Measurements from ENCODE around the gene NFYC. TPM values are rescaled to one million over a fixed set of nuclear protein-coding genes. Genes with fewer than 3 reads are reported as not detected.

Gene NFYC
- polyA plus RNA-seq, 1 of the 3 experiments (the other 2 are of a cell fraction), result 72.4 TPM

DNA sequence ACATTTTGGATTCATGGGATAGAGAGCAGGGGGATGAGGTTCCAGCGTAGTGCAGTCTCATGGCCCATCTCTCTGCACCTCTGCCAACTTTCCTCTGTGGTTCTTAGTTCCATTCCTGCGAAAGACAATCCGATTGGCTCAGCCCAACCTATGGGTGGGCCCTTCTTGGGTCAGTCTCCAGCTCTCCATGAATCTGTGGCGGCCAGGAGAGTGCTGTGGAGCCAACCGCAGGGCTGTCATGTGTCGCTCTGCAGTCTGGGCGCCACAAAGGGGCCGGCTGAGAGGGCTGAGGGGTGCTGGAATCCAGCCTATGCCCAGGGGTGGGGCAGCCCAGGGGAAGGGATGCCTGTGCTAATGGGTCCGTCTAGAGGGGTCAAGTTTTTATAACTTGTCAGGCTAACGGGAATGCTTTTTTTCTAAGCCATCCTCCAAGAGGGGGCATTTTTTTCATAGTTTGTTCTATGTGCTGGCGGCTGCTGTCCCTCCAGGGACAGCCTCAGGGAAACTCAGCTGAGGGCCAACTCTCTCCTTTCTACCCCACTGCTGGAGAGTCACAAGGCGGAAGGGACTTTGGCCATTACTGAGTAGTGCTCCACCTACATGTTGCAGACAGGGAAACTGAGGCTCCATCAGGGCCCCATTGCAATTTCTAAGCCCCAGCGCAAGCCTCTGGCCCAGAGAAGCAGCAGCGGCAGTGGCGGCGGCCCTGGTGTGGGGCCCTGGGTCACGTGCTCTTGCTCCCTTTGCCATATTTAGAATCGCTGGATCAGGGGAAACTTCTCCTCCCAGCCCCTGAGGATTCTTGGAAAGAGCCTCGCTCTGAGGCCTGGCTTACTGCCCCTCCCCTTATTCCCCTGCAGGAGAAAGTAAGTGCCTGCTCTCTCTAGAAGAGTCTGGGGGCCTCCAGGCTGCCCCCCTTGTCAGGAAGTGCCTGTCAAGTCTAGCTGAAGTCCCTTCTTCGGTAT is 115.5 kb downstream of the NFYC start:
- Histone ChIP-seq H2AFZ (ENCODE audit: low read depth) (no peak overlapping the region), H3K4me2 (no peak overlapping the region)
- POLR2A ChIA-PET, result no interaction called here

GRCh38 chr1:40808002-40808401 is 116.5 kb downstream of the NFYC start:
- 87% methylated on average over 3 of the region's 3 CpGs for WGBS (ENCODE audit: low lambda C conversion rate)
- TF ChIP-seq IRF3 (IDR thresholded peaks at IDR 0.05; ENCODE audit: low read depth, low read length) (no peak), NRF1 (IDR thresholded peaks at IDR 0.05; ENCODE audit: low read depth, low read length) (no peak), YY1 (IDR thresholded peaks at IDR 0.05; ENCODE audit: low read depth) (no peak), RXRA (IDR thresholded peaks at IDR 0.05; ENCODE audit: borderline replicate concordance, low read depth) (no peak), ELF1 (IDR thresholded peaks at IDR 0.05) (no peak), RAD21 (IDR thresholded peaks at IDR 0.05; ENCODE audit: low read length) (no peak), GATA2 (CRISPR knock-in tag; IDR thresholded peaks at IDR 0.05) (no peak), TEAD4 (IDR thresholded peaks at IDR 0.05; ENCODE audit: borderline replicate concordance, insufficient read depth) (no peak), EZH2phosphoT487 (IDR thresholded peaks at IDR 0.05; ENCODE audit: borderline replicate concordance, low read depth) (no peak), JUND (IDR thresholded peaks at IDR 0.05) (no peak), FOXM1 (IDR thresholded peaks at IDR 0.05; ENCODE audit: low read depth) (no peak), RFX5 (IDR thresholded peaks at IDR 0.05; ENCODE audit: low read length) (no peak), MEF2A (IDR thresholded peaks at IDR 0.05; ENCODE audit: borderline replicate concordance, low read depth) (no peak), GABPA (IDR thresholded peaks at IDR 0.05; ENCODE audit: low read depth) (no peak), RCOR1 (IDR thresholded peaks at IDR 0.05; ENCODE audit: low read length) (no peak), CTCF (IDR thresholded peaks at IDR 0.05) (no peak), TCF12 (IDR thresholded peaks at IDR 0.05) (no peak), POLR2AphosphoS5 (IDR thresholded peaks at IDR 0.05; ENCODE audit: low read depth, low read length) (no peak)
- TF ChIP-seq, protein P1, sequence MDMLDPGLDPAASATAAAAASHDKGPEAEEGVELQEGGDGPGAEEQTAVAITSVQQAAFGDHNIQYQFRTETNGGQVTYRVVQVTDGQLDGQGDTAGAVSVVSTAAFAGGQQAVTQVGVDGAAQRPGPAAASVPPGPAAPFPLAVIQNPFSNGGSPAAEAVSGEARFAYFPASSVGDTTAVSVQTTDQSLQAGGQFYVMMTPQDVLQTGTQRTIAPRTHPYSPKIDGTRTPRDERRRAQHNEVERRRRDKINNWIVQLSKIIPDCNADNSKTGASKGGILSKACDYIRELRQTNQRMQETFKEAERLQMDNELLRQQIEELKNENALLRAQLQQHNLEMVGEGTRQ (IDR thresholded peaks at IDR 0.05; ENCODE audit: borderline replicate concordance, low read depth, low read length), result no peak
- Histone ChIP-seq H3K4me1 (ENCODE audit: control insufficient read depth in 1 of 2, insufficient read depth in 2 of 2, low read depth in 1 of 2, low read length in 1 of 2) (no peaks in the 10 kb centered on the region), H3K36me3 (replicated peaks in 1 of 2; ENCODE audit: control insufficient read depth in 1 of 2, insufficient read depth in 2 of 2, low read length in 1 of 2) (no peaks in the 10 kb centered on the region), H4K20me1 (ENCODE audit: insufficient read depth) (no peaks in the 10 kb centered on the region), H3K27ac (ENCODE audit: low read depth in 2 of 2, low read length in 1 of 2) (no peak overlapping the region), H3K9me3 (no peaks in the 10 kb centered on the region), H3K9ac (no peak overlapping the region), H3K4me3 (ENCODE audit: low read depth in 2 of 2, low read length in 1 of 2) (no peak overlapping the region), H3K4me2 (no peak overlapping the region), H2AFZ (ENCODE audit: low read depth) (no peak overlapping the region), H3K27me3 (ENCODE audit: insufficient read depth) (no peaks in the 10 kb centered on the region; the same call in 1 of the 2 replicates), H3K9me2 (no peaks in the 10 kb centered on the region), H3K79me2 (ENCODE audit: insufficient read depth) (no peaks in the 10 kb centered on the region), H3F3A (replicated peaks; ENCODE audit: insufficient read depth) (no peaks in the 10 kb centered on the region)
- ChIA-PET CTCF (interaction anchor here (0.7 kb wide), 1 partner anchor 625 kb away, joined by 3 read pairs; no protein-coding TSS in a partner anchor), POLR2A (no interaction called here)
- no peak for DNase-seq

More for the DNA sequence above, 115.5 kb downstream of the NFYC start:
- H3K4me3 ChIP-seq (ENCODE audit: low read depth in 2 of 2, low read length in 1 of 2), result no peak overlapping the region
- no peaks in the 10 kb centered on the region for H3K79me2 ChIP-seq (ENCODE audit: insufficient read depth)
- TF ChIP-seq TCF12 (IDR thresholded peaks at IDR 0.05) (no peak), TAF1 (IDR thresholded peaks at IDR 0.05; ENCODE audit: borderline replicate concordance, low read depth, low read length) (no peak), IRF3 (IDR thresholded peaks at IDR 0.05; ENCODE audit: low read depth, low read length) (no peak), NFIC (IDR thresholded peaks at IDR 0.05; ENCODE audit: borderline replicate concordance) (no peak), NRF1 (IDR thresholded peaks at IDR 0.05; ENCODE audit: low read depth, low read length) (no peak)
- no peak overlapping the region for H3K27ac ChIP-seq (ENCODE audit: low read depth in 2 of 2, low read length in 1 of 2)
- WGBS (ENCODE audit: low lambda C conversion rate), result 85% methylated on average over 18 of the region's 20 CpGs
- H3K9me3 ChIP-seq, result no peaks in the 10 kb centered on the region
- H3K9me2 ChIP-seq, result no peaks in the 10 kb centered on the region
- peaks cover 2% of the 10 kb centered on the region for H3F3A ChIP-seq (replicated peaks; ENCODE audit: insufficient read depth)
- H4K20me1 ChIP-seq (ENCODE audit: insufficient read depth), result no peaks in the 10 kb centered on the region
- peaks cover 0 to 3% of the 10 kb centered on the region in 2 experiments; a peak in 1 of 4 replicates for H3K4me1 ChIP-seq (ENCODE audit: control insufficient read depth in 1 of 2, insufficient read depth in 2 of 2, low read depth in 1 of 2, low read length in 1 of 2)
- no peak for DNase-seq
- no peaks in the 10 kb centered on the region; the same call in 1 of the 2 replicates for H3K27me3 ChIP-seq (ENCODE audit: insufficient read depth)
- CTCF ChIA-PET, result interaction anchor here (0.7 kb wide), 1 partner anchor 626 kb away, joined by 3 read pairs; no protein-coding TSS in a partner anchor
- H3K36me3 ChIP-seq (replicated peaks in 1 of 2; ENCODE audit: control insufficient read depth in 1 of 2, insufficient read depth in 2 of 2, low read length in 1 of 2), result no peaks in the 10 kb centered on the region
- H3K9ac ChIP-seq, result no peak overlapping the region

Data from SK-N-SH (cell line).